ENCODE results near the gene SMOC2. TPM values are rescaled to one million over a fixed set of nuclear protein-coding genes. Genes with fewer than 3 reads are reported as not detected.

Gene SMOC2
- total RNA-seq, 1 donor, result not detected

DNA sequence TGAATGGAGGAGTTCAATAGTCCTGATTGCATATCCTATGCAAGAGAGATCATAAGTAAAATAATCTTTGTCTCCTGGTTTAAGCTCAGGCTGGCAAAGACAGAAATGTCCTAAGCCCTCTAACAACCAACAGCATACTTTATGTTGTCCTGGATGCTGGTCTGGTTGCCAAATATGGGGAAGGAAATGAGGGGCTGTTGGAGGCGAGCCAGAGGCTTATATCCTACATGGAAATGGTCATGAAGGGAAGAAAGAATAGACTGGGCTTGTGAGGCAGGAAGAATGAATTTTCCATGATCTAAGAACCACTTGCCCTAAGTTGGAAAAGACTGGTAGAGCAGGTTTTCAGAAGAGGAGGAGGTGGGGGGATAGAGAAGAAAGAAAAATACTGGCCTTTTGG, 237.1 kb downstream of the SMOC2 start:
- no peak overlapping the region for H3K4me3 ChIP-seq (ENCODE audit: low read depth, low read length)
- DNase-seq (ENCODE audit: low read depth), result no peak
- TF ChIP-seq, protein P1, sequence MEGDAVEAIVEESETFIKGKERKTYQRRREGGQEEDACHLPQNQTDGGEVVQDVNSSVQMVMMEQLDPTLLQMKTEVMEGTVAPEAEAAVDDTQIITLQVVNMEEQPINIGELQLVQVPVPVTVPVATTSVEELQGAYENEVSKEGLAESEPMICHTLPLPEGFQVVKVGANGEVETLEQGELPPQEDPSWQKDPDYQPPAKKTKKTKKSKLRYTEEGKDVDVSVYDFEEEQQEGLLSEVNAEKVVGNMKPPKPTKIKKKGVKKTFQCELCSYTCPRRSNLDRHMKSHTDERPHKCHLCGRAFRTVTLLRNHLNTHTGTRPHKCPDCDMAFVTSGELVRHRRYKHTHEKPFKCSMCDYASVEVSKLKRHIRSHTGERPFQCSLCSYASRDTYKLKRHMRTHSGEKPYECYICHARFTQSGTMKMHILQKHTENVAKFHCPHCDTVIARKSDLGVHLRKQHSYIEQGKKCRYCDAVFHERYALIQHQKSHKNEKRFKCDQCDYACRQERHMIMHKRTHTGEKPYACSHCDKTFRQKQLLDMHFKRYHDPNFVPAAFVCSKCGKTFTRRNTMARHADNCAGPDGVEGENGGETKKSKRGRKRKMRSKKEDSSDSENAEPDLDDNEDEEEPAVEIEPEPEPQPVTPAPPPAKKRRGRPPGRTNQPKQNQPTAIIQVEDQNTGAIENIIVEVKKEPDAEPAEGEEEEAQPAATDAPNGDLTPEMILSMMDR (IDR thresholded peaks at IDR 0.05; ENCODE audit: insufficient read depth, low read depth, low read length), result no peak

DNA sequence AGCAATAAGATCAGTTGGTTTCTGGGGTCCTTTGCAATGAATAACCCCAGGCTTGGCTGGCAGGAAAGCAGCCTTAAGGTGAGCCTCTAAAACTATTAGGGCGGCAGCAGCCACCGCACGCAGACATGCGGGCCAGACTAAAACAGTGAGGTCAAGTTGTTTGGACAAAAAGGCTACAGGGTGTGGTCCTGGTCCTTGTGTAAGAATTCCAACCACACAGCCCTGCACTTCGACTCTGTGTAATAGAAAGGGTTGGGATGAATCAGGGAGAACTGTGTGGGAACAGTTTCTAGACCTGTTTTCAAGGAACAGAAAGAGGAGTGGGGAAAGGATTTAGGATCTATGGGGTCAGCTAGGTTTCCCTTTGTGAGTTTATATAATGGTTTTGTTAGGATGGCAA, 237.6 kb downstream of the SMOC2 start:
- no peak for DNase-seq (ENCODE audit: low read depth)
- TF ChIP-seq, protein P1 (IDR thresholded peaks at IDR 0.05; ENCODE audit: insufficient read depth, low read depth, low read length), result no peak

DNA sequence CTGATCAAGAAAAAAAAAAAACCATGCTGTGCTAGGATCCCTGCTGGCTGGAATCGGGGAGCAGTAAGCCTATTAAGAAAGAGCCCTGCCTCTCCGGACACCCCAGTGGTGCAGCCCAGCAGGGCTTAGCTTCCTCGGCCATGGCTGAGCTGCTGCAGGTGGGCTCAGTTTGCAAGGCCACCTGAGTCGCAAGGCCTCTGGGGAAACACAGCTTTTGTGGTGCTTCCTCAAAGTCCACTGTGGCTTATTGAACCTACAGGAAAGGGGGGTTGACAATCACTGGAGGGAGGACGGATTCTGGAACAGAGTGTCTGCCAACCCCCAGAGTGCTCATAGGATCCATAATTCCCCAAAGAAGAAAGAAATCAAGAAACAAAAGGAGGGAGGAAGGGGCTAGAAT, 240.8 kb downstream of the SMOC2 start:
- no peak for DNase-seq (ENCODE audit: low read depth)
- TF ChIP-seq, protein P1 (IDR thresholded peaks at IDR 0.05; ENCODE audit: insufficient read depth, low read depth, low read length), result no peak
- H3K4me3 ChIP-seq (ENCODE audit: low read depth, low read length), result no peak overlapping the region

More for the DNA sequence above, 237.6 kb downstream of the SMOC2 start:
- no peak overlapping the region for H3K4me3 ChIP-seq (ENCODE audit: low read depth, low read length)

DNA sequence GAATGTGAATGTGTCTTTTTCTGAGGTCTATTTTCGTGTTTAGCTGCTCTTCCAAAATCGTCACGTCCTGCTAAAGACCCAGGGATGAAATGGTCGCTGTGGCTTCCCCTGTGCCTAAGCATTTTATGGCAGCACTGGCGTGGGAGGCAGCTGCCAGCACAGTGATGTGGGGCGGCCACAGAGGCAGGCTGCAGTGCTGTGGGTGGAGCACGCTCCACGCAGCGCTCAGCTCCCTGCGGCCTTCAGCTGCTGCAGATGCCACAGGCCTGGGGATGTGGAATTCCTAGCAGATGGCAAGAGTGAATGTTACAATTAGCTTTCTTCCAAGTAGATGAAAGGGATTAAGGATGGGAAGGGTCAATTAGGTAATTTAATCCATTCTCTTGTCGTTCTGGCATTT, 242.6 kb downstream of the SMOC2 start:
- TF ChIP-seq, protein P1 (IDR thresholded peaks at IDR 0.05; ENCODE audit: insufficient read depth, low read depth, low read length), result no peak
- no peak for DNase-seq (ENCODE audit: low read depth)
- no peak overlapping the region for H3K4me3 ChIP-seq (ENCODE audit: low read depth, low read length)

DNA sequence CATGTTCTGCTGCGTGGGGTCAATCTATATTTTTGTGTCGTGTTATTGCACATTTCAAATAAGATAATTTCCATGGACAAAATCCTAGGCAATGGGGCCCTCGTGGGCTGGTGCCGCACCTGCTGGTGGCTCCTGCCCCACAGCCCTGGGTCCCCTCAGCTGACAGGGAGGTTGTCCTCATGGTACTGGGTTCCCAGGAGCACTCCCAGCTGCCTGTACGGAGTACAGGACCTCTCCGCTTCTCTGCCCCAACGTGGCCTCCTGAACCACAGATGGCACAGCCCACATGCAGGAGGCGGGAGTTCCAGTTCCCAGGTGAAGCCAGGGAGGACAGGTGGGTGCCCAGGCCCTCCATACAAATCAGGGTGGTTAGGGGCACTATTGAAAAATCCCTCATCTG, 243.5 kb downstream of the SMOC2 start:
- TF ChIP-seq, protein P1 (IDR thresholded peaks at IDR 0.05; ENCODE audit: insufficient read depth, low read depth, low read length), result no peak
- no peak for DNase-seq (ENCODE audit: low read depth)
- H3K4me3 ChIP-seq (ENCODE audit: low read depth, low read length), result no peak overlapping the region

DNA sequence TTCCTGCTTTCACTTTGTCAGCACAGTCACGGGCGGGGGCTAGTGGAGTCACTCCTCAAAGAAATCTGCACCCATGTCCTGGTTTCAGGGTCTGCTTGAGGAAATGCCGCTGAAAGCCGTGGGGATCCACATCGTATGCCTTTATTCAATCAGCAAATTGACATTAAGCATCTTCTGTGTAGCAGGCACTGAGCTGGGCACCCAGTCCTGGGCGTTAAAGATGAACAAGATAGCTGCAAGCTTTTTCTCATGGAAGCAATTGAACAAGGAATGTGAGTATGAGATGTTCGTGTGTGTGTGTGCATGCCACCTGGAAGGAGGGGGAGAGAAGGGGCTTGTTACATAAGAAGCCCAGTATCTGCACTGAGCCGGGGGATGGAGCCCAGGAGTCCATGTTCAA, 243.9 kb downstream of the SMOC2 start:
- no peak overlapping the region for H3K4me3 ChIP-seq (ENCODE audit: low read depth, low read length)
- TF ChIP-seq, protein P1 (IDR thresholded peaks at IDR 0.05; ENCODE audit: insufficient read depth, low read depth, low read length), result no peak
- DNase-seq (ENCODE audit: low read depth), result no peak

DNA sequence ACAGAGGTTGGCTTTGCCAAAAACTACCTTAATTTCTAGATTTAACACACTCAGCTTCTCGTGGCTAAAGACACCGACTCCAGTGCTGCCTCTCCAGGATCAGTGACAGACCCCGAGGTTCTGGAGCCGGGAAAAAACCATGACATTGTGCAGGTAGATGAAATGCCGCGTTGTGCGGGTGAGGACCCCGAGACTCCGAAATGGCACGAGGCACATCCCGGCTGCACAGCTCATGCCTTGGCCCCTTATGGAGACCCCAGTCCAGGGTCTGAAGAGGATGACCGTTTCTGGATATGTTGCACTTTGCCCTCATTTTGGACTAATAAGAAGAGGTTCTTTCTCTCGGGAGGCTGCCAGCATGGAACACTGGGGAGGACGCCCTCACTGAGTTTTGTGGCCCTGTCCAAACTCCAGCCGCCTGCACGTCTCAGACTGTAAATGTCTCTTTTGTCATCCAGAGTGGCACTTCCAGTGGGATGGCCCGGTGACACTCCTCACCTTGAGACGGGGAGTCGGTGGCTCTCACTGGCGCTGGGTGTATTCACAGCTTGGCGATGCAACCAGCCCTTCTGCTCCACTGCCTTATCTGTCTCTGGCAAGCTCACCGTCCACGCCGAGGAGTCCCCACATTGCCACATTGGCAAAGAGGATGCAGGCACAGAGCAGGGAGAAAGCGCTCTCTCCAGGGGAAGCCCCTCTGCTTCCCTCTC, 245.2 kb downstream of the SMOC2 start:
- TF ChIP-seq, protein P1 (IDR thresholded peaks at IDR 0.05; ENCODE audit: insufficient read depth, low read depth, low read length), result no peak
- H3K4me3 ChIP-seq (ENCODE audit: low read depth, low read length), result no peak overlapping the region
- DNase-seq (ENCODE audit: low read depth), result no peak

Data from fibroblast of villous mesenchyme (primary cell).